Mucosa of stomach (tissue), 1 donor: ENCODE data around the gene ACVR1.
"Not testable (repeated sequence)": the region's sequence is repeated elsewhere in the genome, so short reads cannot be mapped to it uniquely, and the experiment has no call there.

Experiments used
- H3K27me3 ChIP-seq: one replicate; pipeline ENCODE4 v1.7.0; 2013; ENCODE audit warnings: mild to moderate bottlenecking, low read length; ENCODE audit not compliant: control insufficient read depth, insufficient read depth
- H3K36me3 ChIP-seq: one replicate; pipeline ENCODE4 v1.7.0; 2013; ENCODE audit warnings: low read length; ENCODE audit not compliant: control insufficient read depth, insufficient read depth
- H3K4me1 ChIP-seq: one replicate; pipeline ENCODE4 v1.7.0; 2013; ENCODE audit warnings: mild to moderate bottlenecking, low read length; ENCODE audit not compliant: control insufficient read depth, insufficient read depth
- H3K4me3 ChIP-seq: one replicate; pipeline ENCODE4 v1.7.0; 2013; ENCODE audit warnings: low read length
- H3K9ac ChIP-seq: one replicate; pipeline ENCODE4 v1.7.0; 2013; ENCODE audit warnings: mild to moderate bottlenecking, low read length, moderate library complexity
- H3K9me3 ChIP-seq: one replicate; pipeline ENCODE4 v1.7.0; 2013; ENCODE audit warnings: mild to moderate bottlenecking, low read length, moderate library complexity; ENCODE audit not compliant: control insufficient read depth
- donor health status: Pancreatic carcinoma.

ACVR1 gene

GRCh38 chr2:157835006-157835405 is 41.1 kb downstream of the ACVR1 start:
- no peak overlapping the region for H3K4me3 ChIP-seq
- H3K4me1 ChIP-seq = peaks cover 48% of the 10 kb centered on the region
- no peak overlapping the region for H3K9ac ChIP-seq
- no peaks in the 10 kb centered on the region for H3K36me3 ChIP-seq
- no peaks in the 10 kb centered on the region for H3K27me3 ChIP-seq
- H3K9me3 ChIP-seq = no peaks in the 10 kb centered on the region

GRCh38 chr2:157833721-157834120 is 42.4 kb downstream of the ACVR1 start:
- H3K9ac ChIP-seq = no peak overlapping the region
- H3K36me3 ChIP-seq = no peaks in the 10 kb centered on the region
- peaks cover 40% of the 10 kb centered on the region for H3K4me1 ChIP-seq
- no peaks in the 10 kb centered on the region for H3K27me3 ChIP-seq
- H3K4me3 ChIP-seq = no peak overlapping the region
- H3K9me3 ChIP-seq = no peaks in the 10 kb centered on the region

GRCh38 chr2:157831573-157832315 is 44.4 kb downstream of the ACVR1 start:
- H3K27me3 ChIP-seq = no peaks in the 10 kb centered on the region
- no peak overlapping the region for H3K9ac ChIP-seq
- H3K4me3 ChIP-seq = no peak overlapping the region
- H3K9me3 ChIP-seq = no peaks in the 10 kb centered on the region
- peaks cover 24% of the 10 kb centered on the region for H3K4me1 ChIP-seq
- H3K36me3 ChIP-seq = no peaks in the 10 kb centered on the region

- H3K27me3 ChIP-seq = no peaks in the 10 kb centered on the region
- H3K4me3 ChIP-seq = no peak overlapping the region
- no peaks in the 10 kb centered on the region for H3K9me3 ChIP-seq
- H3K36me3 ChIP-seq = no peaks in the 10 kb centered on the region
- no peak overlapping the region for H3K9ac ChIP-seq
- H3K4me1 ChIP-seq = peaks cover 15% of the 10 kb centered on the region
These were observed 45.2 kb downstream of the ACVR1 start for GRCh38 chr2:157830696-157831570.

- Histone ChIP-seq H3K36me3 (no peaks in the 10 kb centered on the region), H3K9me3 (no peaks in the 10 kb centered on the region), H3K9ac (no peak overlapping the region), H3K4me3 (no peak overlapping the region), H3K4me1 (peaks cover 15% of the 10 kb centered on the region), H3K27me3 (no peaks in the 10 kb centered on the region)
These were observed 45.9 kb downstream of the ACVR1 start for GRCh38 chr2:157830266-157830665.

GRCh38 chr2:157827377-157827776 is 48.8 kb downstream of the ACVR1 start:
- H3K9ac ChIP-seq = no peak overlapping the region

GRCh38 chr2:157826644-157827043 is 49.5 kb downstream of the ACVR1 start:
- H3K9ac ChIP-seq = not testable (repeated sequence)

More at GRCh38 chr2:157827377-157827776, 48.8 kb downstream of the ACVR1 start:
- H3K4me3 ChIP-seq = no peak overlapping the region
- no peaks in the 10 kb centered on the region for H3K36me3 ChIP-seq
- H3K4me1 ChIP-seq = peaks cover 15% of the 10 kb centered on the region
- no peaks in the 10 kb centered on the region for H3K27me3 ChIP-seq
- H3K9me3 ChIP-seq = no peaks in the 10 kb centered on the region

GRCh38 chr2:157825885-157826284 is 50.2 kb downstream of the ACVR1 start:
- Histone ChIP-seq H3K4me3 (no peak overlapping the region), H3K4me1 (peaks cover 12% of the 10 kb centered on the region), H3K36me3 (no peaks in the 10 kb centered on the region), H3K9me3 (no peaks in the 10 kb centered on the region), H3K27me3 (no peaks in the 10 kb centered on the region), H3K9ac (no peak overlapping the region)

More at GRCh38 chr2:157826644-157827043, 49.5 kb downstream of the ACVR1 start:
- not testable (repeated sequence) for H3K36me3 ChIP-seq, H3K4me3 ChIP-seq, H3K27me3 ChIP-seq, H3K9me3 ChIP-seq
- H3K4me1 ChIP-seq = peaks cover 18% of the 10 kb centered on the region

- peaks cover 8% of the 10 kb centered on the region for H3K4me1 ChIP-seq
- H3K36me3 ChIP-seq = no peaks in the 10 kb centered on the region
- H3K4me3 ChIP-seq = no peak overlapping the region
- H3K9me3 ChIP-seq = no peaks in the 10 kb centered on the region
- H3K9ac ChIP-seq = no peak overlapping the region
- no peaks in the 10 kb centered on the region for H3K27me3 ChIP-seq
These were observed 53.1 kb downstream of the ACVR1 start for GRCh38 chr2:157822993-157823392.

GRCh38 chr2:157822533-157822932 is 53.6 kb downstream of the ACVR1 start:
- Histone ChIP-seq H3K4me3 (no peak overlapping the region), H3K4me1 (peaks cover 8% of the 10 kb centered on the region), H3K9ac (no peak overlapping the region), H3K27me3 (no peaks in the 10 kb centered on the region), H3K9me3 (no peaks in the 10 kb centered on the region), H3K36me3 (no peaks in the 10 kb centered on the region)

- Histone ChIP-seq H3K4me3 (no peak overlapping the region), H3K9ac (no peak overlapping the region)
These were observed 54.5 kb downstream of the ACVR1 start for GRCh38 chr2:157821519-157822131.

GRCh38 chr2:157820193-157820592 is 55.9 kb downstream of the ACVR1 start:
- peaks cover 8% of the 10 kb centered on the region for H3K4me1 ChIP-seq
- no peaks in the 10 kb centered on the region for H3K27me3 ChIP-seq
- peaks cover 5% of the 10 kb centered on the region for H3K36me3 ChIP-seq
- no peak overlapping the region for H3K4me3 ChIP-seq
- H3K9ac ChIP-seq = no peak overlapping the region
- no peaks in the 10 kb centered on the region for H3K9me3 ChIP-seq

More at GRCh38 chr2:157821519-157822131, 54.5 kb downstream of the ACVR1 start:
- H3K36me3 ChIP-seq = peaks cover 5% of the 10 kb centered on the region
- peaks cover 8% of the 10 kb centered on the region for H3K4me1 ChIP-seq
- H3K27me3 ChIP-seq = no peaks in the 10 kb centered on the region
- H3K9me3 ChIP-seq = no peaks in the 10 kb centered on the region
